HepG2 (cell line): ENCODE results near the gene RHOV. TPM values are rescaled to one million over a fixed set of nuclear protein-coding genes. Genes with fewer than 3 reads are reported as not detected.

Experiments used
- ATAC-seq: fragments of 200-7000 bp; cut with Tn5 transposase; 3 replicates; pipeline ENCODE4 v1.9.1; 2020; ENCODE audit warnings: mild to moderate bottlenecking, moderate library complexity
- BruUV-seq: library from RNA; stranded (reverse); fragments of 400-500 nt; replicated peaks from 2 replicates; lab custom pipeline; 2021; lab: Mats Ljungman, UMichigan
- CTCF ChIA-PET: fragments of 300-600 bp; formaldehyde crosslinking; extraction: SDS; loops from one replicate; lab custom pipeline; 2021; ENCODE audit warnings: low total read pairs, inconsistent platforms, low intra/inter-chr PET ratio; lab: Yijun Ruan, JAX
- POLR2A ChIA-PET: fragments of 350-600 bp; sonication (Branson Sonifier 250); formaldehyde crosslinking; loops from one replicate; lab custom pipeline; 2020; ENCODE audit warnings: antibody characterized with exemption, inconsistent platforms; lab: Yijun Ruan, JAX
- DNase-seq: peaks from one replicate; pipeline ENCODE4 v3.0.0-alpha.2; 2015; ENCODE audit warnings: low spot score
- FAIRE-seq: peaks from 3 replicates; lab custom pipeline; 2011; peaks lifted over from hg19 to GRCh38; lab: Jason Lieb, UNC
- H2AFZ ChIP-seq: one replicate; pipeline ENCODE4 v1.6.1; 2011; ENCODE audit warnings: low read length, inconsistent platforms
- H3K27ac ChIP-seq: fragments of 300-600 bp; 3 replicates; pipeline ENCODE4 v1.8.0; 2011; ENCODE audit warnings: mixed run types, mild to moderate bottlenecking, mixed read lengths, low read length, inconsistent platforms; ENCODE audit not compliant: insufficient read depth; ENCODE audit errors: extremely low read length
- H3K27me3 ChIP-seq, 2 experiments: fragments of 200-600 bp in 1 of 2; 2 replicates in 1 of 2; 3 replicates in 1 of 2; pipeline versions ENCODE4 v1.6.0 to v1.8.0; 2011; ENCODE audit warnings: low read length in 2 of 2, mild to moderate bottlenecking in 2 of 2, moderate library complexity in 2 of 2, inconsistent platforms in 1 of 2; ENCODE audit not compliant: insufficient read depth in 2 of 2, control insufficient read depth in 1 of 2
- H3K36me3 ChIP-seq, 2 experiments: fragments of 200-600 bp in 1 of 2; replicated peaks in 1 of 2; 2 replicates in 1 of 2; 3 replicates in 1 of 2; pipeline versions ENCODE4 v1.5.1 to v1.8.0; 2011; ENCODE audit warnings: low read length in 2 of 2, inconsistent platforms in 1 of 2; ENCODE audit not compliant: insufficient read depth in 2 of 2, control insufficient read depth in 1 of 2
- H3K4me1 ChIP-seq: 2 replicates; pipeline ENCODE4 v1.5.1; 2012; ENCODE audit warnings: low read length, inconsistent platforms; ENCODE audit not compliant: insufficient read depth
- H3K4me2 ChIP-seq: 2 replicates; pipeline ENCODE4 v1.6.0; 2011; ENCODE audit warnings: low read depth, low read length, inconsistent platforms
- H3K4me3 ChIP-seq, 3 experiments: fragments of 200-600 bp in 1 of 3; sonication (generic), shearing (Covaris generic) in 1 of 3; replicated peaks in 1 of 3; 2 replicates each; pipeline ENCODE4 v1.5.1; 2011 to 2016; ENCODE audit warnings: low read length in 3 of 3, inconsistent platforms in 2 of 3, low read depth in 2 of 3, mild to moderate bottlenecking in 2 of 3, control low read depth in 1 of 3, mixed read lengths in 1 of 3; ENCODE audit not compliant: insufficient read depth in 1 of 3
- H3K79me2 ChIP-seq: one replicate; pipeline ENCODE4 v1.6.1; 2011; ENCODE audit warnings: low read length, inconsistent platforms; ENCODE audit not compliant: insufficient read depth
- H3K9ac ChIP-seq: 2 replicates; pipeline ENCODE4 v1.6.0; 2011; ENCODE audit warnings: mild to moderate bottlenecking, low read depth, low read length, inconsistent platforms; ENCODE audit not compliant: insufficient read depth
- H3K9me3 ChIP-seq: 2 replicates; pipeline ENCODE4 v1.5.1; 2012; ENCODE audit warnings: mild to moderate bottlenecking, low read length
- H4K20me1 ChIP-seq: 2 replicates; pipeline ENCODE4 v1.6.0; 2011; ENCODE audit warnings: inconsistent platforms, mild to moderate bottlenecking, low read length, moderate library complexity; ENCODE audit not compliant: insufficient read depth
- CBFB ChIP-seq: sonication (generic); formaldehyde crosslinking; IDR thresholded peaks from 2 replicates; pipeline ENCODE4 v1.4.0; 2020; ENCODE audit warnings: missing genetic modification reagents
- KLF12 ChIP-seq: sonication (generic); formaldehyde crosslinking; IDR thresholded peaks from 2 replicates; pipeline ENCODE4 v1.4.0; 2020; ENCODE audit warnings: missing genetic modification reagents, borderline replicate concordance
- SATB2 ChIP-seq: sonication (generic); formaldehyde crosslinking; IDR thresholded peaks from 2 replicates; pipeline ENCODE4 v1.5.0; 2020; ENCODE audit warnings: missing genetic modification reagents
- ZFY ChIP-seq: sonication (generic); formaldehyde crosslinking; IDR thresholded peaks from 2 replicates; pipeline ENCODE4 v1.4.0; 2020; ENCODE audit warnings: missing genetic modification reagents
- ZNF546 ChIP-seq: sonication (generic); formaldehyde crosslinking; conservative IDR thresholded peaks from 2 replicates; pipeline ENCODE4 v1.8.1; 2023; ENCODE audit warnings: mild to moderate bottlenecking, missing genetic modification reagents
- ZNF747 ChIP-seq: sonication (generic); formaldehyde crosslinking; IDR thresholded peaks from 2 replicates; pipeline ENCODE4 v1.8.1; 2023; ENCODE audit warnings: missing genetic modification reagents, mild to moderate bottlenecking, borderline replicate concordance
- WGBS: methylation state at CpG from one replicate; pipeline ENCODE4 v1.1.6; 2017; ENCODE audit warnings: low lambda C conversion rate; 5-methylcytosine and 5-hydroxymethylcytosine counted together
- in situ Hi-C: cut with HindIII; loops from 2 replicates; pipeline ENCODE4 v1.10.0; 2017; ENCODE audit warnings: low pct_unique_long_range_greater_than_20kb; ENCODE audit not compliant: extremely low pct_ligation_motif_present
- intact Hi-C: fragments of 100-400 bp; cut with micrococcal nuclease; formaldehyde crosslinking; loops from one replicate; pipeline ENCODE4 v1.10.0; 2022; ENCODE audit not compliant: unreplicated experiment
- polyA plus RNA-seq, 8 experiments: library from polyadenylated mRNA; depleted of rRNA in 3 of 8; stranded (reverse) in 7 of 8; unstranded in 1 of 8; fragments of >200 nt; fragmentation: Illumina TruSeq in 4 of 8; extraction: Trizol in 4 of 8; gene quantifications; 2 replicates each; pipeline versions ENCODE4 v1.2.1 to v1.2.3, GENCODE V29; 2011 to 2016; ENCODE audit warnings: low read depth in 4 of 8, missing spikeins in 1 of 8, mixed read lengths in 1 of 8; ENCODE audit not compliant: insufficient read depth in 1 of 8
- total RNA-seq, 5 experiments: library from RNA; depleted of rRNA; stranded (reverse); fragments of >200 nt; fragmentation: Illumina TruSeq; extraction: Trizol; gene quantifications; 2 replicates each; pipeline ENCODE4 v1.2.3, GENCODE V29; 2016; ENCODE audit warnings: low read depth in 1 of 5
- TF ChIP-seq, protein P1 (sequence below), 2 experiments: fragments of 450-650 bp in 1 of 2; sonication (generic) in 1 of 2; formaldehyde crosslinking; IDR thresholded peaks; 2 replicates each; pipeline versions ENCODE4 v1.5.0 to v1.8.0; 2020 to 2022; ENCODE audit warnings: mild to moderate bottlenecking in 1 of 2, missing genetic modification reagents in 1 of 2
- TF ChIP-seq, protein P2 (sequence below), 2 experiments: sonication (generic) in 1 of 2; formaldehyde crosslinking in 1 of 2; IDR thresholded peaks; 2 replicates each; pipeline versions ENCODE4 v1.4.0 to v1.6.1; 2018 to 2020; ENCODE audit warnings: missing genetic modification reagents in 2 of 2, borderline replicate concordance in 1 of 2, low read depth in 1 of 2, mild to moderate bottlenecking in 1 of 2, missing biosample characterization in 1 of 2

Gene RHOV
- total and polyA plus RNA-seq, 2 of the 13 experiments (the other 11 are each of a cell fraction or from before 2014, with no cell fraction given), result 0.17 to 0.18 TPM

DNA sequence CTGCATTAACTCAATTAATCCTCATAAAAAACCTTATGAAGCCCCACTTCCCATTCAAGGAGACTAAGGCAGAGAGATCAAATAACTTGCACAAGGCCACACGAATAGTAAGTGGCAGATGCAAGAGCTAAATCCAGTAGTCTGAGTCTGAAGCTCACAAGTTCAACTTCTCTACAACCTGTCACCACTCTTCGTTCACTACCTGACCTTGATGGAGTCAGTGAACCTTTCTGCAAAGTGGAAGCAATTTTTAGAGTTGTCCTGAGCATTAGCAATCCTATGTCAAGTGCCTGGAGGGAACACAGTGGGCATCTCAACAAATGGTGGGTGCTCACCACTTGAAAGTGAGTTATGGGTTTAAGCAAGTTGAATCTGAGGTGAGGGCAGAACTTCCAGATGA lies 32.3 kb downstream of the RHOV start:
- POLR2A ChIA-PET, result no interaction called here
- CTCF ChIA-PET, result no interaction called here
- Histone ChIP-seq H3K27ac (no peak overlapping the region), H2AFZ (no peak overlapping the region), H3K79me2 (no peaks in the 10 kb centered on the region), H3K4me3 (no peak overlapping the region), H3K27me3 (peaks cover 4 to 17% of the 10 kb centered on the region in 2 experiments; a peak in 3 of 5 replicates), H3K9me3 (no peaks in the 10 kb centered on the region), H3K9ac (no peak overlapping the region), H3K4me2 (no peak overlapping the region), H4K20me1 (no peaks in the 10 kb centered on the region), H3K36me3 (no peaks in the 10 kb centered on the region), H3K4me1 (peaks cover 32% of the 10 kb centered on the region)
- TF ChIP-seq SATB2 (CRISPR knock-in tag) (no peak), CBFB (no peak), KLF12 (CRISPR knock-in tag) (no peak), ZNF747 (no peak), ZFY (CRISPR knock-in tag) (no peak), ZNF546 (CRISPR knock-in tag) (no peak)
- TF ChIP-seq, protein P1, sequence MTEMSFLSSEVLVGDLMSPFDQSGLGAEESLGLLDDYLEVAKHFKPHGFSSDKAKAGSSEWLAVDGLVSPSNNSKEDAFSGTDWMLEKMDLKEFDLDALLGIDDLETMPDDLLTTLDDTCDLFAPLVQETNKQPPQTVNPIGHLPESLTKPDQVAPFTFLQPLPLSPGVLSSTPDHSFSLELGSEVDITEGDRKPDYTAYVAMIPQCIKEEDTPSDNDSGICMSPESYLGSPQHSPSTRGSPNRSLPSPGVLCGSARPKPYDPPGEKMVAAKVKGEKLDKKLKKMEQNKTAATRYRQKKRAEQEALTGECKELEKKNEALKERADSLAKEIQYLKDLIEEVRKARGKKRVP (CRISPR knock-in tag; IDR thresholded peaks at IDR 0.05), result no peak
- TF ChIP-seq, protein P2, sequence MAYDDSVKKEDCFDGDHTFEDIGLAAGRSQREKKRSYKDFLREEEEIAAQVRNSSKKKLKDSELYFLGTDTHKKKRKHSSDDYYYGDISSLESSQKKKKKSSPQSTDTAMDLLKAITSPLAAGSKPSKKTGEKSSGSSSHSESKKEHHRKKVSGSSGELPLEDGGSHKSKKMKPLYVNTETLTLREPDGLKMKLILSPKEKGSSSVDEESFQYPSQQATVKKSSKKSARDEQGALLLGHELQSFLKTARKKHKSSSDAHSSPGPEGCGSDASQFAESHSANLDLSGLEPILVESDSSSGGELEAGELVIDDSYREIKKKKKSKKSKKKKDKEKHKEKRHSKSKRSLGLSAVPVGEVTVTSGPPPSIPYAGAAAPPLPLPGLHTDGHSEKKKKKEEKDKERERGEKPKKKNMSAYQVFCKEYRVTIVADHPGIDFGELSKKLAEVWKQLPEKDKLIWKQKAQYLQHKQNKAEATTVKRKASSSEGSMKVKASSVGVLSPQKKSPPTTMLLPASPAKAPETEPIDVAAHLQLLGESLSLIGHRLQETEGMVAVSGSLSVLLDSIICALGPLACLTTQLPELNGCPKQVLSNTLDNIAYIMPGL (CRISPR knock-in tag; IDR thresholded peaks at IDR 0.05; ENCODE audit: borderline replicate concordance in 1 of 2, low read depth in 1 of 2), result no peak
- FAIRE-seq (no peak), DNase-seq (no peak), ATAC-seq (no peak)
- BruUV-seq, result no TSS peak
- intact Hi-C loops (no loop called here), in situ Hi-C loops (no loop called here)
- 0% methylated on average over 2 of the region's 2 CpGs for WGBS
